MCF 10A (cell line): Measurements from ENCODE around the gene RAD51C. TPM values are rescaled to one million over a fixed set of nuclear protein-coding genes. Genes with fewer than 3 reads are reported as not detected.
"Not testable (repeated sequence)": the region's sequence is repeated elsewhere in the genome, so short reads cannot be mapped to it uniquely, and the experiment has no call there.

Experiments
- BruUV-seq: library from RNA; stranded (reverse); fragments of 400-500 nt; replicated peaks from 2 replicates; lab custom pipeline; 2021; lab: Mats Ljungman, UMichigan
- CTCF ChIA-PET: fragments of 300-600 bp; sonication (Branson Sonifier 250); formaldehyde crosslinking; extraction: SDS; loops from one replicate; lab custom pipeline; 2021; ENCODE audit warnings: antibody characterized with exemption, inconsistent platforms; lab: Yijun Ruan, JAX
- POLR2A ChIA-PET: fragments of 300-600, 350-650 bp; sonication (Branson Sonifier 250); formaldehyde crosslinking; extraction: SDS; loops from one replicate; lab custom pipeline; 2020; ENCODE audit warnings: antibody characterized with exemption, inconsistent platforms; lab: Yijun Ruan, JAX
- DNase-seq: peaks from one replicate; pipeline ENCODE4 v3.0.0-alpha.2; 2018; ENCODE audit not compliant: unreplicated experiment
- H3K27ac Mint-ChIP-seq: one replicate; pipeline ENCODE4 v1.8.0; 2022; ENCODE audit warnings: mild to moderate bottlenecking, low read depth, mixed read lengths; ENCODE audit not compliant: unreplicated experiment
- H3K27me3 Mint-ChIP-seq: one replicate; pipeline ENCODE4 v1.8.0; 2022; ENCODE audit warnings: mixed read lengths; ENCODE audit not compliant: insufficient read depth, unreplicated experiment
- H3K36me3 Mint-ChIP-seq: one replicate; pipeline ENCODE4 v1.8.0; 2022; ENCODE audit warnings: mild to moderate bottlenecking, moderate library complexity, mixed read lengths; ENCODE audit not compliant: insufficient read depth, unreplicated experiment
- H3K4me1 Mint-ChIP-seq: one replicate; pipeline ENCODE4 v1.8.0; 2022; ENCODE audit warnings: mixed read lengths; ENCODE audit not compliant: insufficient read depth, unreplicated experiment
- H3K4me3 Mint-ChIP-seq: one replicate; pipeline ENCODE4 v1.8.0; 2022; ENCODE audit warnings: mild to moderate bottlenecking, moderate library complexity, mixed read lengths; ENCODE audit not compliant: unreplicated experiment
- H3K9me3 Mint-ChIP-seq: one replicate; pipeline ENCODE4 v1.8.0; 2022; ENCODE audit warnings: mixed read lengths; ENCODE audit not compliant: unreplicated experiment
- CTCF ChIP-seq: fragments of 200-600 bp; IDR thresholded peaks from one replicate; pipeline ENCODE4 v1.8.0; 2022; ENCODE audit warnings: antibody characterized with exemption, mild to moderate bottlenecking; ENCODE audit not compliant: unreplicated experiment
- intact Hi-C: fragments of 100-400 bp; cut with micrococcal nuclease; formaldehyde crosslinking; loops from 2 replicates; pipeline ENCODE4 v1.14.1; 2022
- total RNA-seq: library from RNA; stranded (reverse); gene quantifications from 2 replicates; pipeline ENCODE4 v1.2.3, GENCODE V29; 2022

RAD51C gene
- total RNA-seq, 1 experiment from 2014 or later, result 59.5 TPM

GRCh38 chr17:58760248-58760647 is 67.8 kb downstream of the RAD51C start:
- H3K9me3 Mint-ChIP-seq, result no peaks in the 10 kb centered on the region
- CTCF ChIA-PET, result no interaction called here
- H3K4me3 Mint-ChIP-seq, result no peak overlapping the region
- peaks cover 54% of the 10 kb centered on the region for H3K27me3 Mint-ChIP-seq
- H3K27ac Mint-ChIP-seq, result no peak overlapping the region
- no peak for DNase-seq
- H3K4me1 Mint-ChIP-seq, result peaks cover 7% of the 10 kb centered on the region
- H3K36me3 Mint-ChIP-seq, result no peaks in the 10 kb centered on the region
- intact Hi-C loops, result no loop called here
- POLR2A ChIA-PET, result interaction anchor here (1.0 kb wide), 1 partner anchor 9 kb away, joined by 3 read pairs; no protein-coding TSS in a partner anchor
- no TSS peak for BruUV-seq
- no peak for TF ChIP-seq CTCF

DNA sequence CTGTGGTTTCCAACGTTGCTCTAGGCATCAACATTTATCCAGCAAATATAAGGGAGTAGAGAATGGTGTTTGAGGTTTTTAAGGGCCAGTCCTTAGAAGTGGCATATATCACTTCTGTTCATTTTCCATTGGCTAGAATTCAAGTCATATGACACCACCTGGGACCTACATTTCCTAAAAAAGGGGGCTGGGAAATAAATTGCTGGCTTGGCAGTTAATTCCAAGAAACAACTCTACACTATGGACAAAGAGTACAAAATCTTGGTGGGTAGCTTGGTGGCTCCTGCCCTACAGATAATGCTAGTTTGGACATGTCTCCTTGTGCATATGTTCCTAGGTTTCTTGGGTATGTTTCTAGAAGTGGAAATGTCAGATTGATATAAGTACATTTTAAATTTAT is 70.9 kb downstream of the RAD51C start:
- Mint-ChIP-seq H3K36me3 (no peaks in the 10 kb centered on the region), H3K9me3 (no peaks in the 10 kb centered on the region), H3K27me3 (peaks cover 34% of the 10 kb centered on the region), H3K4me1 (no peaks in the 10 kb centered on the region), H3K4me3 (no peak overlapping the region), H3K27ac (no peak overlapping the region)
- intact Hi-C loops, result no loop called here
- no peak for TF ChIP-seq CTCF
- ChIA-PET CTCF (interaction anchor here (0.6 kb wide), 1 partner anchor 163 kb away, joined by 4 read pairs; no protein-coding TSS in a partner anchor), POLR2A (no interaction called here)
- no TSS peak for BruUV-seq
- no peak for DNase-seq

- H3K27me3 Mint-ChIP-seq, result peaks cover 28% of the 10 kb centered on the region
- no peak for DNase-seq
- no peak overlapping the region for H3K27ac Mint-ChIP-seq
- H3K4me1 Mint-ChIP-seq, result no peaks in the 10 kb centered on the region
- H3K4me3 Mint-ChIP-seq, result no peak overlapping the region
- intact Hi-C loops, result no loop called here
- H3K9me3 Mint-ChIP-seq, result no peaks in the 10 kb centered on the region
- BruUV-seq, result no TSS peak
- TF ChIP-seq CTCF, result no peak
- no peaks in the 10 kb centered on the region for H3K36me3 Mint-ChIP-seq
- CTCF ChIA-PET, result no interaction called here
- POLR2A ChIA-PET, result no interaction called here
Measured at GRCh38 chr17:58764373-58764772, 72.0 kb downstream of the RAD51C start.

DNA sequence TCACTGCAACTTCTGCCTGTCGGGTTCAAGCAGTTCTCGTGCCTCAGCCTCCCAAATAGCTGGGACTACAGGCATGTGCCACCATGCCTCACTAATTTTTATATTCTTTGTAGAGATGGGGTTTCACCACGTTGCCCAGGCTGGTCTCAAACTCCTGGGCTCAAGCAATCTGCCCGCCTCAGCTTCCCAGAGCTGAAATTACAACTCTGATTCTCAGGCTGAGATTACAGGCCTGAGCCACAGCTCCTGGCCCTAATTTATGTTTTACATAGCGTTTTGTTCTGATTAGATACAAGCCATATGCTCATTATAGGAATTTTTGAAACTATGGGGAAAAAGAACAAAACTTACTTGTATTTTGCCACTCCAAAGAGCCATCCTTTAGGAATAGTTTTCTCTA is 86.1 kb downstream of the RAD51C start:
- H3K27me3 Mint-ChIP-seq, BruUV-seq, CTCF ChIA-PET, POLR2A ChIA-PET, H3K4me1 Mint-ChIP-seq, H3K36me3 Mint-ChIP-seq, H3K27ac Mint-ChIP-seq, DNase-seq, H3K4me3 Mint-ChIP-seq, H3K9me3 Mint-ChIP-seq, intact Hi-C loops: not testable (repeated sequence)

DNA sequence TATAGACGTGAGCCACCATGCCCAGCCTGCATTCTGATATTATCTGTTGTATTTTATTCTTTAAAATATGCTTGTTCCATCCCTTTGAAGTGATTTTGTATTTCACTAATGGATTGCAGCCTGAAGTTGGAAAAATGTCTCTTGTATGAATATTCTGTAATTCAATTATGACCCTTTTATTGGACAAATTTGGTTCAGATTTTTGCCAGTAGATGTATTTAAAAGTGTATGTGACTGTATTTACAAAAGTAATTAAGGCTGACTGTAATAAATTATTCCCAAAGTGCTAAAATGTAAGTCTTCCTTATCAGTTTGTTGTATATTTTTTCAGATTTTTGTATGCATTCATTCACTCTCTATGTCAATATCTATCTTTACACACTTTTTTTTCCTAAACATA is 87.0 kb downstream of the RAD51C start:
- no peak for DNase-seq
- H3K4me3 Mint-ChIP-seq, result no peak overlapping the region
- POLR2A ChIA-PET, result interaction anchor here (0.6 kb wide), 1 partner anchor 63 kb away, joined by 3 read pairs; no protein-coding TSS in a partner anchor
- TF ChIP-seq CTCF, result no peak
- intact Hi-C loops, result no loop called here
- BruUV-seq, result no TSS peak
- no peaks in the 10 kb centered on the region for H3K27me3 Mint-ChIP-seq
- H3K36me3 Mint-ChIP-seq, result no peaks in the 10 kb centered on the region
- CTCF ChIA-PET, result no interaction called here
- H3K27ac Mint-ChIP-seq, result no peak overlapping the region
- no peaks in the 10 kb centered on the region for H3K4me1 Mint-ChIP-seq
- H3K9me3 Mint-ChIP-seq, result no peaks in the 10 kb centered on the region
